Gastroesophageal sphincter (tissue), 4 donors: ENCODE results near the gene JADE1. TPM values are rescaled to one million over a fixed set of nuclear protein-coding genes. Genes with fewer than 3 reads are reported as not detected.

Experiments
- ATAC-seq: fragments of 150-250 bp; one replicate; pipeline ENCODE4 v1.9.1; 2016; ENCODE audit warnings: mild to moderate bottlenecking, moderate library complexity
- H3K27ac ChIP-seq, 4 donors: fragments of 200-600 bp; sonication (generic) in 3 of 4; 1 replicate in 3 of 4; 2 replicates in 1 of 4; pipeline ENCODE4 v1.5.1; 2016 to 2019
- H3K27me3 ChIP-seq: fragments of 200-600 bp; sonication (generic); one replicate; pipeline ENCODE4 v1.5.1; 2019
- H3K36me3 ChIP-seq, 2 donors: fragments of 200-600 bp; sonication (generic); one replicate each; pipeline ENCODE4 v1.5.1; 2019; ENCODE audit warnings: control low read depth in 1 of 2
- H3K4me1 ChIP-seq, 3 donors: fragments of 200-600 bp; sonication (generic); 1 replicate in 2 of 3; 2 replicates in 1 of 3; pipeline ENCODE4 v1.5.1; 2016 to 2019; ENCODE audit warnings: control low read depth in 2 of 3
- H3K4me3 ChIP-seq, 2 donors: fragments of 200-600 bp; sonication (generic); one replicate each; pipeline ENCODE4 v1.5.1; 2019; ENCODE audit warnings: mild to moderate bottlenecking in 1 of 2, moderate library complexity in 1 of 2
- H3K9me3 ChIP-seq, 3 donors: fragments of 200-600 bp; sonication (generic); one replicate each; pipeline ENCODE4 v1.5.1; 2017 to 2019; ENCODE audit warnings: control low read depth in 2 of 3
- EP300 ChIP-seq: sonication (generic); formaldehyde crosslinking; IDR thresholded peaks from one replicate; pipeline ENCODE4 v1.6.1; 2017; ENCODE audit warnings: antibody characterized with exemption, mild to moderate bottlenecking
- POLR2A ChIP-seq, 2 donors: fragments of 450-650 bp; IDR thresholded peaks; one replicate each; pipeline ENCODE4 v1.6.1; 2017; ENCODE audit warnings: antibody characterized with exemption in 2 of 2, mild to moderate bottlenecking in 2 of 2, moderate library complexity in 1 of 2
- POLR2AphosphoS5 ChIP-seq: sonication (generic); formaldehyde crosslinking; IDR thresholded peaks from one replicate; pipeline ENCODE4 v1.6.1; 2017; ENCODE audit warnings: antibody characterized with exemption
- WGBS, 2 donors: methylation state at CpG; one replicate each; pipeline ENCODE4 v1.1.5; 2018; ENCODE audit warnings: low coverage in 1 of 2; 5-methylcytosine and 5-hydroxymethylcytosine counted together
- total RNA-seq, 4 donors: library from RNA; depleted of rRNA; stranded (reverse); fragments of >200 nt; gene quantifications; one replicate each; pipeline ENCODE4 v1.1.0, GENCODE V29; 2016
- TF ChIP-seq, protein P1 (sequence below), 4 experiments: fragments of 200-600 bp in 2 of 4; fragments of 450-650 bp in 2 of 4; sonication (generic) in 1 of 4; IDR thresholded peaks; one replicate each; pipeline ENCODE4 v1.5.1; 2017 to 2019; ENCODE audit warnings: antibody characterized with exemption in 4 of 4, mild to moderate bottlenecking in 2 of 4, moderate library complexity in 2 of 4

JADE1 gene
- total RNA-seq, 4 donors from 2014 or later, result 45.5 to 112 (median 63.5) TPM

DNA sequence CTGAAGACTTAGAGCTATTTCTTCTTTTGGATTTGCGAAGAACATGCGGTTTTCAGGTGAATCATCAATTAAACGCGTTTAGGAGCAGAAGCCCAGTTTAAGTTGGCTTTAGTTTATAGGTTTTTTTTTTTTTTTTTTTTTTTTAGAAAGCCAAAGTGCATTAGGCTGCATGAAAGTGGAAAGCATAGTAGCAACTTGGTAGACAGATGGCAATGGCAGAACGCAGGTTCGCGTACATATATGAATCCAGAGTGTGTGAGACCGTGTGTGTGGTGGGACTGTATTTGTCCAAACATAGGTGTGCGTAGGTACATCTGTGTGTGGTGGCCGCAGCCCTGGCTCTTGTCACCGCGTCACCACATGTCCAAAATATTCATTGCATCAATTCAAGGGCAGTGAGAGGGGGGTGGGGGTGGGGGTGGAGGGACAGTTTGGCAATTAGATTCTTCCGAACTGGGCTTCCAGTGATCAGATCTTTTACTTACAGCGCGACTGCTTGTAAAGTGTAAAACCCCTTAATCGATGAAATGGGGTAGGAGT, 901 bp downstream of the JADE1 start:
- H3K36me3 ChIP-seq, result no peaks in the 10 kb centered on the region
- peak overlapping the region; percentile 71 to 83 for H3K4me3 ChIP-seq
- H3K4me1 ChIP-seq, result peaks cover 0 to 28% (median 4%) of the 10 kb centered on the region in 3 donors
- H3K27ac ChIP-seq, result peak overlapping the region; percentile 94 to 99 (median 98)
- no peaks in the 10 kb centered on the region for H3K9me3 ChIP-seq
- no peak for ATAC-seq
- 0% methylated on average over 4 to 14 of the region's 16 CpGs for WGBS, 2 donors
- no peak for TF ChIP-seq EP300
- TF ChIP-seq POLR2A (IDR thresholded peaks at IDR 0.05), result no peak
- TF ChIP-seq, protein P1, sequence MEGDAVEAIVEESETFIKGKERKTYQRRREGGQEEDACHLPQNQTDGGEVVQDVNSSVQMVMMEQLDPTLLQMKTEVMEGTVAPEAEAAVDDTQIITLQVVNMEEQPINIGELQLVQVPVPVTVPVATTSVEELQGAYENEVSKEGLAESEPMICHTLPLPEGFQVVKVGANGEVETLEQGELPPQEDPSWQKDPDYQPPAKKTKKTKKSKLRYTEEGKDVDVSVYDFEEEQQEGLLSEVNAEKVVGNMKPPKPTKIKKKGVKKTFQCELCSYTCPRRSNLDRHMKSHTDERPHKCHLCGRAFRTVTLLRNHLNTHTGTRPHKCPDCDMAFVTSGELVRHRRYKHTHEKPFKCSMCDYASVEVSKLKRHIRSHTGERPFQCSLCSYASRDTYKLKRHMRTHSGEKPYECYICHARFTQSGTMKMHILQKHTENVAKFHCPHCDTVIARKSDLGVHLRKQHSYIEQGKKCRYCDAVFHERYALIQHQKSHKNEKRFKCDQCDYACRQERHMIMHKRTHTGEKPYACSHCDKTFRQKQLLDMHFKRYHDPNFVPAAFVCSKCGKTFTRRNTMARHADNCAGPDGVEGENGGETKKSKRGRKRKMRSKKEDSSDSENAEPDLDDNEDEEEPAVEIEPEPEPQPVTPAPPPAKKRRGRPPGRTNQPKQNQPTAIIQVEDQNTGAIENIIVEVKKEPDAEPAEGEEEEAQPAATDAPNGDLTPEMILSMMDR (IDR thresholded peaks at IDR 0.05), result no peak
- no peak for TF ChIP-seq POLR2AphosphoS5
- H3K27me3 ChIP-seq, result no peaks in the 10 kb centered on the region

DNA sequence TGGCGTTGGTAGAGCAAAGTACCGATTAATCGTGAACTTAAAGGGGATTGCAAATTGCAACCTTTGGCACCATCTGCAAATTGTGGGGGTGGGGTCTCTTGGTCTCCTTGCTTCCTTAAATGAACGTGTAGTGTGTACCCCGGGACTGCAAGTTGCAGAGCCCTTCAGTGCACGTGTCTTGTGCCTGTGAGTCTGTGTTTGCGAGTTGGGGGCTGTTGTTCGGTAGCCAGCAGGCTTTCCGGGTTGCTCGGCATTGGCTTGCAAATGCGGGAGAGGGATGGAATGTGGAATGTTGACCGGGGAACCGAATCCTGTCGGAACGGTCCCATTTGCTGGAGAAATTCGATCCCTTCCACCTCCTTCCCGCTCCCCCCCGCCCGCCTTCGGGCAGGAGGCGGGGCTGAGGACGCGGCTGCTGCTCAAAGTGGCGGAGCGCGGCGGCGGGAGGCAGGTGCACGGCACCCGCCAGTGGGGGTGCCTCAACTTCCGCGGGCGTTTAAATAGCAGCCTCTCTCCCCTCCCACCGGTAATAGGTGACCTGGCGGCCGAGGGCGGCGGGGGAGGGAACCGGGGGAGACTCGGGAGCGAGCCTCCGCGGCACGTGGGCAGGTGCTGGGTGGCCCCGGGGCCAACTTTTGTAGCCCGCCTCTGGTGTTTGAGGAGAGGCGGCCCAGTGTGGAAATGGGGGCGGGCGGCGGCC, 1.5 kb downstream of the JADE1 start:
- Histone ChIP-seq H3K4me3 (peak overlapping the region; percentile 71 to 83), H3K36me3 (no peaks in the 10 kb centered on the region), H3K27ac (peak overlapping the region; percentile 94 to 99 (median 98)), H3K9me3 (no peaks in the 10 kb centered on the region), H3K4me1 (peaks cover 0 to 34% (median 4%) of the 10 kb centered on the region in 3 donors), H3K27me3 (no peaks in the 10 kb centered on the region)
- WGBS, 2 donors, result 0% methylated on average over 3 to 5 of the region's 50 CpGs
- TF ChIP-seq, protein P1 (IDR thresholded peaks at IDR 0.05), result peak in 3 of 4 experiments; percentile 5 to 34 (median 27)
- TF ChIP-seq POLR2AphosphoS5 (peak; percentile 83), POLR2A (IDR thresholded peaks at IDR 0.05) (peak; percentile 36 to 58), EP300 (no peak)
- peak; percentile 45 for ATAC-seq

DNA sequence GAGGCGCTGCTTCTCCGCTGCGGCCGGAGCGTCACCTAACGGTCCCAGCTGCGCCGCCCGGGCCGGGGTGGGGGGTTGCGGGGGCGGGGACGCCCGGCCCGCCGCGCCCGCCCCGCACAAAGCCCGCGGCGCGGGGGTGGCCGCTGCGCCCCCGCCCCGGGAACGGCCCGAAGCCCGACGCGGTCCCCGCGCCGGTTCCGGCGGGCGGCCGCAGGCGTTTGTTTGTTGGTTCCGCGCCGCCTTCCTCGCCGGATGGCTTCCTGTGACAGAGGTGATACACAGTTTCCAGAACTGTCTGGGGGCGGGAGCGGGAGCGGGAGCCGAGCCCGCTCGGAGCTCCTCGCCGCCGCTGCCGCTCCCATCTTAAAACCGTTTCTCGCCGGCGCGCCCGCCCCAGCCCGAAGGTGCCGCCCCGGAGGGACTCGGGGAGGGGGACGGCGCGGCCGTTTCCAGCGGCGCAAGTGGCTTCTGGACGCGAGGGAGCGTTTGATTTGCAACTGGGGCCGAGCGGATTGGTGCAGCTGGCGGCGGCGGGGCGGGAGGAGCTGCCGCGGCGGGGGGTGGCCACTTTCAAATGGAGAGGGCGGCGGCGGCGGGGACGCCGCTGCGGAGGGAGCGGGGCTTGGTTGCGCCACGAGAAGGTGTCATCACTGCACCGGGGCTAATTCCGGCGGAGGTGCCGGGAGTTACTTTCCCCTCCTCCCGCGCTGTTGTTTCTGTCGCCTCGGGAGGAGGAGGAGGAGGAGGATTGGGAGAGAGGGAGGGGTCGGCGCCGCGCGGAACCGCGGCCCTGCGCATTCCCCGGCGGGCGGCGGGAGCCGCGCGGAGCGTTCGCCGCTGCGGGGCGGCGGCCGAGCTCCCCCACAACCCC, 2.3 kb downstream of the JADE1 start:
- Histone ChIP-seq H3K9me3 (no peaks in the 10 kb centered on the region), H3K27ac (peak overlapping the region; percentile 81 to 99 (median 96)), H3K36me3 (no peaks in the 10 kb centered on the region), H3K27me3 (no peaks in the 10 kb centered on the region), H3K4me1 (peaks cover 0 to 39% (median 4%) of the 10 kb centered on the region in 3 donors), H3K4me3 (peak overlapping the region; percentile 71 to 83)
- 0% methylated on average over 13 to 16 of the region's 123 CpGs for WGBS, 2 donors
- TF ChIP-seq POLR2AphosphoS5 (peak; percentile 92), EP300 (no peak), POLR2A (IDR thresholded peaks at IDR 0.05) (peak; percentile 83 to 84)
- TF ChIP-seq, protein P1 (IDR thresholded peaks at IDR 0.05), result peak in 1 of 4 experiments; percentile 9
- peak; percentile 81 for ATAC-seq

DNA sequence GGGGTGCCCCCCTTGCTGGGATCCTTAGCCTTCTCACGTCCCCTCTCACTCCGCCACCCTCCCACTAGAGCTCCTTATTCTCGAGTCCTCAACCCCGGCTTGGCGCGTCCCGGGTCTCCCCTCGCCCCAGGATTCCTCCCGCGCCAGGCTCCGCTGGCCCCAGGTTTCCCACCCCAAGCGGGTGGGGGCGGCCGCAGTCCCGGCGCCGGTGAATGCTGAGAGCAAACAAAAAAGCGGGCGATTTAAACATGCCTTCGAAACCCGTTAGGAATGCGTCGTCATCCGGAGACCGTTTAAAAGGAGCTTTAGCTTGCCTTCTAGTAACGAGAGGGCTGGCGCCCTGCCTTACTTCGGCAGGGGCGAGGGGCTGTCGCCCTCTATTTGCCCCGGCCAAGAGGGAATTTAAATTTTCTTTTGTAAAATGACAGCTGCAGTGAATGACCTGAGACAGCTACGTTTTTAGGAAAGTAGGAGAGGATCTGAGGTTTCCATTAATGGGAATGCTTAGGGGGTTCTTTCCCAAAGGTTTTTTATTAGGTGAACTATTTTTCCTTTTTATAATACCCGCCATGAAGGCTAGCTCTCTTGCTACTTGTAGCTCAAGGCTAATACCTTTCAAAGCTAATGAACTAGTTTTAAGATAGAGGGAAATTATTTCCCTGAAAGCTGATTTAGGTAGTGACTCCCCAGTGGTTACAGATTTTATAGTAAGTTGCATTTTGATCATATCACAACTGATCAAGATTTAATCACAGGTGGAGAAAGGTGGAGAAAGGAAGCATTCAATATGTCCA, 3.1 kb downstream of the JADE1 start:
- peak; percentile 4 for ATAC-seq
- TF ChIP-seq EP300 (no peak), POLR2A (IDR thresholded peaks at IDR 0.05) (peak in 1 of 2 donors; percentile 8), POLR2AphosphoS5 (peak; percentile 7)
- TF ChIP-seq, protein P1 (IDR thresholded peaks at IDR 0.05), result no peak
- Histone ChIP-seq H3K9me3 (no peaks in the 10 kb centered on the region), H3K27me3 (no peaks in the 10 kb centered on the region), H3K27ac (peak overlapping the region; percentile 81 to 99 (median 96)), H3K4me3 (peak overlapping the region; percentile 71 to 83), H3K36me3 (peaks cover 0 to under 1% of the 10 kb centered on the region in 2 donors), H3K4me1 (peaks cover 0 to 39% (median 4%) of the 10 kb centered on the region in 3 donors)
- WGBS, 2 donors, result 0% methylated on average over 1 to 30 of the region's 33 CpGs
